ENCODE results near the gene TOM1L2. TPM values are rescaled to one million over a fixed set of nuclear protein-coding genes. Genes with fewer than 3 reads are reported as not detected.
"Not testable (repeated sequence)": the region's sequence is repeated elsewhere in the genome, so short reads cannot be mapped to it uniquely, and the experiment has no call there.

The TOM1L2 gene
- total RNA-seq, 1 donor from 2014 or later, result 287 TPM

- intact Hi-C loops (cut with micrococcal nuclease), result not testable (repeated sequence)
These were observed 59.9 kb downstream of the TOM1L2 start for GRCh38 chr17:17912336-17912735.

GRCh38 chr17:17911001-17911613 is 61.1 kb downstream of the TOM1L2 start:
- intact Hi-C loops (cut with micrococcal nuclease), result no loop called here
- ATAC-seq, result peak; percentile 67
- no peak for DNase-seq

More at GRCh38 chr17:17912336-17912735, 59.9 kb downstream of the TOM1L2 start:
- not testable (repeated sequence) for DNase-seq, ATAC-seq

- intact Hi-C loops (cut with micrococcal nuclease), result no loop called here
- peak; percentile 39 for ATAC-seq
- no peak for DNase-seq
These were observed 62.1 kb downstream of the TOM1L2 start for GRCh38 chr17:17910060-17910459.

- ATAC-seq, result no peak
- intact Hi-C loops (cut with micrococcal nuclease), result no loop called here
These were observed 63.1 kb downstream of the TOM1L2 start for GRCh38 chr17:17909078-17909477.

GRCh38 chr17:17907469-17907868 is 64.7 kb downstream of the TOM1L2 start:
- ATAC-seq (no peak), DNase-seq (no peak)
- intact Hi-C loops (cut with micrococcal nuclease), result no loop called here

More at GRCh38 chr17:17909078-17909477, 63.1 kb downstream of the TOM1L2 start:
- no peak for DNase-seq

- DNase-seq, result no peak
- peak; percentile 10 for ATAC-seq
- intact Hi-C loops (cut with micrococcal nuclease), result no loop called here
These were observed 65.6 kb downstream of the TOM1L2 start for GRCh38 chr17:17906418-17907215.

GRCh38 chr17:17905036-17905320 is 67.2 kb downstream of the TOM1L2 start:
- ATAC-seq (no peak), DNase-seq (no peak)
- intact Hi-C loops (cut with micrococcal nuclease), result no loop called here

- DNase-seq (no peak), ATAC-seq (no peak)
- intact Hi-C loops (cut with micrococcal nuclease), result no loop called here
These were observed 67.8 kb downstream of the TOM1L2 start for GRCh38 chr17:17904166-17905035.

- DNase-seq (no peak), ATAC-seq (no peak)
- intact Hi-C loops (cut with micrococcal nuclease), result no loop called here
These were observed 69.3 kb downstream of the TOM1L2 start for GRCh38 chr17:17902877-17903276.

- DNase-seq (no peak), ATAC-seq (no peak)
- intact Hi-C loops (cut with micrococcal nuclease), result no loop called here
These were observed 69.8 kb downstream of the TOM1L2 start for GRCh38 chr17:17902376-17902775.

GRCh38 chr17:17900615-17901520 is 71.3 kb downstream of the TOM1L2 start:
- DNase-seq (peak; percentile 82), ATAC-seq (peak; percentile 95)
- intact Hi-C loops (cut with micrococcal nuclease), result no loop called here

GRCh38 chr17:17899486-17899885 is 72.7 kb downstream of the TOM1L2 start:
- DNase-seq (no peak), ATAC-seq (no peak)
- intact Hi-C loops (cut with micrococcal nuclease), result no loop called here

GRCh38 chr17:17898673-17899072 is 73.5 kb downstream of the TOM1L2 start:
- DNase-seq (no peak), ATAC-seq (no peak)
- intact Hi-C loops (cut with micrococcal nuclease), result no loop called here

GRCh38 chr17:17897442-17897841 is 74.8 kb downstream of the TOM1L2 start:
- ATAC-seq (no peak), DNase-seq (no peak)
- intact Hi-C loops (cut with micrococcal nuclease), result no loop called here

GRCh38 chr17:17896746-17897145 is 75.5 kb downstream of the TOM1L2 start:
- DNase-seq, result no peak
- intact Hi-C loops (cut with micrococcal nuclease), result no loop called here
- no peak for ATAC-seq

- DNase-seq (no peak), ATAC-seq (no peak)
- intact Hi-C loops (cut with micrococcal nuclease), result no loop called here
These were observed 78.2 kb downstream of the TOM1L2 start for GRCh38 chr17:17893801-17894644.

- intact Hi-C loops (cut with micrococcal nuclease), result no loop called here
- no peak for DNase-seq
- no peak for ATAC-seq
These were observed 79.5 kb downstream of the TOM1L2 start for GRCh38 chr17:17892731-17893130.

- ATAC-seq (no peak), DNase-seq (no peak)
- intact Hi-C loops (cut with micrococcal nuclease), result no loop called here
These were observed 80.2 kb downstream of the TOM1L2 start for GRCh38 chr17:17892009-17892408.

Measured in left ventricle myocardium superior (tissue), 1 donor.